ENCODE data around the gene SLC6A2.

SLC6A2 gene

DNA sequence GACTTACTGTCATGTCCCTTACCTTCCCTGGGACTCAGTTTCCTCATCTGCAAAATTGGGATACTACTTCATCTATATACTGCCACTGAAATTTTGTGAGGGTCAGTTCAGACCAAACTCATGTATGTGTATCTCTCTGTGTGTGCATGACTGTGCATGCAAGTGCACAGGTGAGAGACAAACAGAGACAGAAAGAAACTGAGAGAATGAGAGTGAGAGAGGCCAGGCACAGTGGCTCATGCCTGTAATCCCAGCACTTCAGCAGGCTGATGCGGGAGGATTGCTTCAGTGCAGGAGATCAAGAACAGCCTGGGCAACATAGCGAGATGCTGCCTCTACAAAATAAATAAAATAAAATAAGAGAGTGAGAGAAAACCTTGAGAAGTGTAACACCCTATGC, 32.1 kb upstream of the SLC6A2 start:
- no peak overlapping the region for H3K4me3 ChIP-seq (ENCODE audit: low read length)
- no peak for DNase-seq (ENCODE audit: low read depth)
- TF ChIP-seq, protein P1, sequence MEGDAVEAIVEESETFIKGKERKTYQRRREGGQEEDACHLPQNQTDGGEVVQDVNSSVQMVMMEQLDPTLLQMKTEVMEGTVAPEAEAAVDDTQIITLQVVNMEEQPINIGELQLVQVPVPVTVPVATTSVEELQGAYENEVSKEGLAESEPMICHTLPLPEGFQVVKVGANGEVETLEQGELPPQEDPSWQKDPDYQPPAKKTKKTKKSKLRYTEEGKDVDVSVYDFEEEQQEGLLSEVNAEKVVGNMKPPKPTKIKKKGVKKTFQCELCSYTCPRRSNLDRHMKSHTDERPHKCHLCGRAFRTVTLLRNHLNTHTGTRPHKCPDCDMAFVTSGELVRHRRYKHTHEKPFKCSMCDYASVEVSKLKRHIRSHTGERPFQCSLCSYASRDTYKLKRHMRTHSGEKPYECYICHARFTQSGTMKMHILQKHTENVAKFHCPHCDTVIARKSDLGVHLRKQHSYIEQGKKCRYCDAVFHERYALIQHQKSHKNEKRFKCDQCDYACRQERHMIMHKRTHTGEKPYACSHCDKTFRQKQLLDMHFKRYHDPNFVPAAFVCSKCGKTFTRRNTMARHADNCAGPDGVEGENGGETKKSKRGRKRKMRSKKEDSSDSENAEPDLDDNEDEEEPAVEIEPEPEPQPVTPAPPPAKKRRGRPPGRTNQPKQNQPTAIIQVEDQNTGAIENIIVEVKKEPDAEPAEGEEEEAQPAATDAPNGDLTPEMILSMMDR (IDR thresholded peaks at IDR 0.05; ENCODE audit: insufficient read depth, low read depth, low read length, missing control alignments): no peak

DNA sequence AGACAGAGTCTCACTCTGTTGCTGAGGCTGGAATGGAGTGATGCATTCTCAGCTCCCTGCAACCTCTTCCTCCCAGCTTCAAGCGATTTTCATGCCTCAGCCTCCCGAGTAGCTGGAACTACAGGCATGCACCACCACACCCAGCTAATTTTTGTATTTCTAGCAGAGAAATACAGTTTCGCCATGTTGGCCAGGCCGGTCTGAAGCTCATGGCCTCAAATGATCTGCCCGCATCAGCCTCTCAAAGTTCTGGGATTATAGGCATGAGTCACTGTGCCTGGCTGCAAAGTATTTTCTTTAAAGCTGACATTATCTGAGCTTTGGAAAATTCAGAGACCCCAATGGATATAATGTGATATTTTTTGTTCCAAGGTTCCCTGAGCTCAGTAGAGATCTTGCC, 31.1 kb upstream of the SLC6A2 start:
- no peak overlapping the region for H3K4me3 ChIP-seq (ENCODE audit: low read length)
- DNase-seq (ENCODE audit: low read depth): no peak
- TF ChIP-seq, protein P1 (IDR thresholded peaks at IDR 0.05; ENCODE audit: insufficient read depth, low read depth, low read length, missing control alignments): no peak

DNA sequence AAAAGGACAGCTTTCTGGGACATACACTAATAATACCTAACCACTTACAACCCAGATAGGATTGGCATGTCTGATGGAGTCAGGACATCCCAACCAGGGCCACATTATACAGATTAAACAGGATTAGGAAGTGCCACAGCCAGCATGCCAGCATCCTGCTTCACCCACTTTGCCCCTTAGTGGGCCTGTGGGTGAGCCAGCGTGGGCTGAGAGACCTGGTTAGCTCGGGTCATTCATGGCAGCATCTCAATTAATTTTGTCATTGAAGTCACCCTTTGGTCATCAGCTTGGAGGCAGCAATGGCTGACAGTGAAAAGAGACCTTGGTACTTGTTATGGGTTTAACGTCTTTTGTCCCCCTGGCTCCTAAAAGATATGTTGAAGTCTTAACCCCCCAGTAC, 29.9 kb upstream of the SLC6A2 start:
- TF ChIP-seq, protein P1 (IDR thresholded peaks at IDR 0.05; ENCODE audit: insufficient read depth, low read depth, low read length, missing control alignments): no peak
- DNase-seq (ENCODE audit: low read depth): no peak
- H3K4me3 ChIP-seq (ENCODE audit: low read length): no peak overlapping the region

DNA sequence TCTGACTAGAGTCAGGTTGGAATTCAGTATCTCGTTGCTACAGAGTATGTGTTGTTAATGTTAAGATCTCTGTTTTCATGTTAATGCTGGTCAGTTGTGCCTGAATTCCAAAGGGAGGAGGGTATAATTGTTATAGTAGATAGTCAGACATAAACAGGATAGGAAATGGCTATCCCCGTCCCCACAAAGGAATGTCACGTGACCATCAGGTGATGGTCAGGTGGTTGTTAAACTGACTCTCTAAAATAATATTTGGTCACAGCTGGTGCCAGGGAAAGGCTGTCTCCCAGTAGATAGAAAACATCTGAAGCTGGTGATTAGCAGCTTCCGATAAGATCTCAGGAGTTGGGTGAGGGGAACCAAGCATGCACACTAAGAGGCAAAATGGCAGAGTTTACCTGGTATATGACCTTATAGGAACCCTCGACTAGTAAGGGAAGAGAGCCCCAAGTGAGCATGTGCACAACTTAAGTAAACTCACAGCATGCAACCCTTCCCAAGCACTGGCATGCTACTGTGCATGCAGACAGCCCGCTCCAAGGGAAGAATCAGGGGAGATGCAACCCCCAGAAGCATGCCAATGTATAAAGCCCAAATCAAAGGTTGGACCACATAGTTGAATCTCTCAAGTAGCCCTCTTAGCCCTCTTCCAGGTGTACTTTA, 27.4 kb upstream of the SLC6A2 start:
- DNase-seq (ENCODE audit: low read depth): no peak
- H3K4me3 ChIP-seq (ENCODE audit: low read length): no peak overlapping the region
- TF ChIP-seq, protein P1 (IDR thresholded peaks at IDR 0.05; ENCODE audit: insufficient read depth, low read depth, low read length, missing control alignments): no peak

DNA sequence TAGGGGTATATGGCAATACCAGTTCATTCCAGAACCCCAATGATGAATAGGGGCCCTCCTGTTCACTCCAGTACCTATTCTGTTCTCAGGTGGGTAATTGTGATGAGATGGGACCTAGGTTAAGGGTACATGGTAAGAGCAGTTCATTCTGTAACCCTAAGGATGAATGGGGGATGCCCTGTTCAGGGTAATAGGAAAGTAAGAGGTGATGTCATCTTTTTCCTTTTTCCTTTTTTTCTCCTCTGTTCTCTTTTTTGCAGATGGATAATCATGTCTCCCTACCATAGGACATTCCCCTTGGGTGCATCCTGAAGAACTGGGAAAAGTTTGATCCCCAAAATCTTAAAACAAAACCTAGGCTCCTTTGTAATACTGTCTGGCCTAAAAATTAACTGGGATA, 25.0 kb upstream of the SLC6A2 start:
- H3K4me3 ChIP-seq (ENCODE audit: low read length): no peak overlapping the region
- TF ChIP-seq, protein P1 (IDR thresholded peaks at IDR 0.05; ENCODE audit: insufficient read depth, low read depth, low read length, missing control alignments): no peak
- DNase-seq (ENCODE audit: low read depth): no peak

DNA sequence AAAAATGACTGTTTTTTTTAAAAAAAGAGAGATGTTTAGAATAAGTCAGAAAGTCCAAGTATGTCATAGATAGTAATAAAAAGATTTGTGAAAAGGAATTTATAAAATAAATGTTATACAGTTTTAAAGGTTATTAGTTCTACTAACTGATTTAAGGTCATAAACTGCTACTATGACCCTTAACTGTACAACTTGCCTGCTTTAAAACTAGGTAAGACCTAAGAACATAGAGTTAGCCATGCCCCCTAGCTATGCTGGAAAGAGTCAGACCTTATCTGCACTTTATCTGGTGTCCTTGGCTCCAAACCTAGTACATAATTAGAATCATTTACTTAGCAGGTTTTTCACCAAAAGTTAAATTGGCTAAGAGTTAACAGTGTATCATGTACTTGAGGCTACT, 23.5 kb upstream of the SLC6A2 start:
- TF ChIP-seq, protein P1 (IDR thresholded peaks at IDR 0.05; ENCODE audit: insufficient read depth, low read depth, low read length, missing control alignments): no peak
- H3K4me3 ChIP-seq (ENCODE audit: low read length): no peak overlapping the region
- DNase-seq (ENCODE audit: low read depth): no peak

DNA sequence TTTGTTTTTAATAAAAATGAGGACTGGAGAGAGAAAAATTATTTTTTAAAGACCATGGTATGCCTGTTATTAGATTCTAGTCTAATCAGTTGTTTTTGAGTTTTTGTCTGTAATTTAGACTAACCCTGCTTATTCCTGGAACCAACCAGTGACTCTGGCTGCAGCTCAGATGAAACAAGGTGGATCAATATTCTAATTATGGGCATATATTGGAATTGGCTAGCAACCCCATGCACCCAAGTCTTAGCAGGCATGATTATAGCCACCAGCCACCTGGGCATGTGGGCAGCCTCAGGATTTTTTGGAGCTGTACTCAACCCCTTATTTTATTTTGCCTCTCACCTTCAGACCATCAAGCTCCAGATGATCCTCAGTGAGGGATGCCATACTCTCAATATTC, 21.6 kb upstream of the SLC6A2 start:
- TF ChIP-seq, protein P1 (IDR thresholded peaks at IDR 0.05; ENCODE audit: insufficient read depth, low read depth, low read length, missing control alignments): no peak
- DNase-seq (ENCODE audit: low read depth): no peak

More for the DNA sequence above, 21.6 kb upstream of the SLC6A2 start:
- H3K4me3 ChIP-seq (ENCODE audit: low read length): no peak overlapping the region

All from epithelial cell of esophagus (primary cell).